Breast epithelium (tissue), 3 donors: ENCODE data around the gene CASK.

Source experiments
- CTCF ChIP-seq, 3 donors: fragments of 450-650 bp; IDR thresholded peaks; one replicate each; pipeline ENCODE4 v1.5.1; 2016 to 2017; ENCODE audit warnings: antibody characterized with exemption in 3 of 3, mild to moderate bottlenecking in 3 of 3, moderate library complexity in 3 of 3
- POLR2AphosphoS5 ChIP-seq, 3 donors: sonication (generic); formaldehyde crosslinking; IDR thresholded peaks; one replicate each; pipeline ENCODE4 v1.6.1; 2017; ENCODE audit warnings: antibody characterized with exemption in 3 of 3

- TF ChIP-seq POLR2AphosphoS5 (IDR thresholded peaks at IDR 0.05) = no peak
- TF ChIP-seq CTCF (IDR thresholded peaks at IDR 0.05) = no peak
Measured at GRCh38 chrX:41921492-41922430, 1.6 kb downstream of the CASK start.
